A549 (cell line): ENCODE data around the gene TMEM131.

Source experiments
- CHD2 ChIP-seq: fragments of 150-350 bp; IDR thresholded peaks from 2 replicates; pipeline ENCODE4 v1.6.1; 2014; ENCODE audit warnings: low read length; ENCODE audit not compliant: partially characterized antibody
- EP300 ChIP-seq, 2 experiments: fragments of >200 bp; sonication (Bioruptor Twin); formaldehyde crosslinking; IDR thresholded peaks; 2 replicates in 1 of 2; 3 replicates in 1 of 2; pipeline ENCODE4 v1.6.1; 2016 to 2017
- ESRRA ChIP-seq: fragments of 150-350 bp; IDR thresholded peaks from 2 replicates; pipeline ENCODE4 v1.6.1; 2014; ENCODE audit warnings: mild to moderate bottlenecking, low read length, borderline replicate concordance
- HDAC2 ChIP-seq: fragments of 200-600 bp; sonication (generic); IDR thresholded peaks from 2 replicates; pipeline ENCODE4 v1.6.1; 2016
- NR3C1 ChIP-seq: fragments of >200 bp; sonication (Bioruptor Twin); formaldehyde crosslinking; IDR thresholded peaks from 3 replicates; pipeline ENCODE4 v1.6.1; 2017
- PHF8 ChIP-seq: fragments of 200-600 bp; sonication (generic); IDR thresholded peaks from 2 replicates; pipeline ENCODE4 v1.6.1; 2016; ENCODE audit warnings: low read depth, mild to moderate bottlenecking, antibody characterized with exemption, moderate library complexity, borderline replicate concordance
- POLR2A ChIP-seq: IDR thresholded peaks from 2 replicates; pipeline ENCODE4 v1.6.1; 2012; ENCODE audit warnings: mild to moderate bottlenecking, low read length
- POLR2AphosphoS2 ChIP-seq: conservative IDR thresholded peaks from 2 replicates; pipeline ENCODE4 v1.6.1; 2012; ENCODE audit warnings: low read length, improper control_type of control experiment, inconsistent platforms
- RAD21 ChIP-seq, 2 experiments: fragments of >200 bp in 1 of 2; sonication (Bioruptor Twin) in 1 of 2; formaldehyde crosslinking in 1 of 2; IDR thresholded peaks in 1 of 2; conservative IDR thresholded peaks in 1 of 2; 2 replicates in 1 of 2; 3 replicates in 1 of 2; pipeline ENCODE4 v1.6.1; 2012 to 2018; ENCODE audit warnings: inconsistent platforms in 1 of 2
- RFX5 ChIP-seq: fragments of 450-650 bp; IDR thresholded peaks from 2 replicates; pipeline ENCODE4 v1.7.1; 2014; ENCODE audit warnings: antibody characterized with exemption, mild to moderate bottlenecking, moderate library complexity
- TF ChIP-seq, protein P1 (sequence below): IDR thresholded peaks from 2 replicates; pipeline ENCODE4 v1.6.1; 2012
- TF ChIP-seq, protein P2 (sequence below): fragments of >200 bp; sonication (Bioruptor Twin); formaldehyde crosslinking; IDR thresholded peaks from 3 replicates; pipeline ENCODE4 v1.5.1; 2016
- TF ChIP-seq, protein P3 (sequence below): IDR thresholded peaks from 2 replicates; pipeline ENCODE4 v1.6.1; 2012; ENCODE audit warnings: low read depth, borderline replicate concordance

DNA sequence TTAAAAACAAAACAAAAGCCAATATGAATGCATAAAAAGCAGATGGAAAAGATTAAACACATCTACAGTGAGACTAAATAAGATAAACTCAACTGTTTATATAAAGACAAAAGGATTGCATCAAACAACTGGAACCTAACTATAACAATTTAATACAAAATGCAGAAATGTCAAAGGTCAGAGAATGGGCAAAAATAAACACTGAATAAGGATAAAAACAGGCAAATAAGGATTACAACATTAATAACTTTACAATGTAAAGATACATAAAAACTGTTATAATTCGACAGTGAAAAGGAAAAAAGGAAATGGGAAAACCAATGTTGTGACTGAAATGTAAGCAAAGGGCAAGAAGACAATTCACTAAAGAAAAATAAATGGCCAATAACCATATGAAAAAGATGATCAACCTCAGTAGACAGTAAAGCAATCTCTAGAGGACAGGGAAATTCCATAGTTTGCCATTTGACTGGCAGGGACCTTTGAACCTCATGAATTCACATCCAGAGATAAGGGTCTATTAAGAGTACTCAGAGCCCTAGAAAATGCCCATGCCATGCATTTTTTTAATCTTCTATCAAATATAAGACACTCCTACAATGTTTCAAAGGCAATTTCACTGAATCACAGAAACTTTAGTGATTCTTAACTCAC lies 83.7 kb downstream of the TMEM131 start:
- TF ChIP-seq PHF8 (no peak), POLR2A (no peak), POLR2AphosphoS2 (no peak), ESRRA (no peak), NR3C1 (no peak), RAD21 (conservative IDR thresholded peaks at IDR 0.05 in 1 of 2, IDR thresholded peaks at IDR 0.05 in 1 of 2) (no peak), HDAC2 (no peak), RFX5 (no peak), CHD2 (no peak), EP300 (IDR thresholded peaks at IDR 0.05) (no peak)
- TF ChIP-seq, protein P1, sequence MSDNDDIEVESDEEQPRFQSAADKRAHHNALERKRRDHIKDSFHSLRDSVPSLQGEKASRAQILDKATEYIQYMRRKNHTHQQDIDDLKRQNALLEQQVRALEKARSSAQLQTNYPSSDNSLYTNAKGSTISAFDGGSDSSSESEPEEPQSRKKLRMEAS: no peak
- TF ChIP-seq, protein P2, sequence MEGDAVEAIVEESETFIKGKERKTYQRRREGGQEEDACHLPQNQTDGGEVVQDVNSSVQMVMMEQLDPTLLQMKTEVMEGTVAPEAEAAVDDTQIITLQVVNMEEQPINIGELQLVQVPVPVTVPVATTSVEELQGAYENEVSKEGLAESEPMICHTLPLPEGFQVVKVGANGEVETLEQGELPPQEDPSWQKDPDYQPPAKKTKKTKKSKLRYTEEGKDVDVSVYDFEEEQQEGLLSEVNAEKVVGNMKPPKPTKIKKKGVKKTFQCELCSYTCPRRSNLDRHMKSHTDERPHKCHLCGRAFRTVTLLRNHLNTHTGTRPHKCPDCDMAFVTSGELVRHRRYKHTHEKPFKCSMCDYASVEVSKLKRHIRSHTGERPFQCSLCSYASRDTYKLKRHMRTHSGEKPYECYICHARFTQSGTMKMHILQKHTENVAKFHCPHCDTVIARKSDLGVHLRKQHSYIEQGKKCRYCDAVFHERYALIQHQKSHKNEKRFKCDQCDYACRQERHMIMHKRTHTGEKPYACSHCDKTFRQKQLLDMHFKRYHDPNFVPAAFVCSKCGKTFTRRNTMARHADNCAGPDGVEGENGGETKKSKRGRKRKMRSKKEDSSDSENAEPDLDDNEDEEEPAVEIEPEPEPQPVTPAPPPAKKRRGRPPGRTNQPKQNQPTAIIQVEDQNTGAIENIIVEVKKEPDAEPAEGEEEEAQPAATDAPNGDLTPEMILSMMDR: no peak
- TF ChIP-seq, protein P3, sequence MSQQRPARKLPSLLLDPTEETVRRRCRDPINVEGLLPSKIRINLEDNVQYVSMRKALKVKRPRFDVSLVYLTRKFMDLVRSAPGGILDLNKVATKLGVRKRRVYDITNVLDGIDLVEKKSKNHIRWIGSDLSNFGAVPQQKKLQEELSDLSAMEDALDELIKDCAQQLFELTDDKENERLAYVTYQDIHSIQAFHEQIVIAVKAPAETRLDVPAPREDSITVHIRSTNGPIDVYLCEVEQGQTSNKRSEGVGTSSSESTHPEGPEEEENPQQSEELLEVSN: no peak
